ENCODE measurements around the gene WNT8A. TPM values are rescaled to one million over a fixed set of nuclear protein-coding genes. Genes with fewer than 3 reads are reported as not detected.

The WNT8A gene
- polyA plus RNA-seq, 1 experiment, result not detected

GRCh38 chr5:138054847-138055558 lies 28.8 kb upstream of the WNT8A start:
- H3K36me3 ChIP-seq (ENCODE audit: control insufficient read depth, insufficient read depth, low read length), result no peaks in the 10 kb centered on the region
- ChIA-PET CTCF (interaction anchor here (1.0 to 6.2 kb wide), 5 partner anchors 8 to 22 kb away, joined by 3 to 36 read pairs (median 6); no protein-coding TSS in a partner anchor), POLR2A (no interaction called here)
- H3K27me3 ChIP-seq (ENCODE audit: control insufficient read depth, insufficient read depth, low read length), result peaks cover 1% of the 10 kb centered on the region; the same call in 1 of the 2 replicates
- H3K4me3 ChIP-seq (ENCODE audit: low read depth, low read length), result no peak overlapping the region
- no peak for DNase-seq (ENCODE audit: low read depth)
- no peak for TF ChIP-seq CTCF (IDR thresholded peaks at IDR 0.05; ENCODE audit: insufficient read depth, low read depth, low read length)

DNA sequence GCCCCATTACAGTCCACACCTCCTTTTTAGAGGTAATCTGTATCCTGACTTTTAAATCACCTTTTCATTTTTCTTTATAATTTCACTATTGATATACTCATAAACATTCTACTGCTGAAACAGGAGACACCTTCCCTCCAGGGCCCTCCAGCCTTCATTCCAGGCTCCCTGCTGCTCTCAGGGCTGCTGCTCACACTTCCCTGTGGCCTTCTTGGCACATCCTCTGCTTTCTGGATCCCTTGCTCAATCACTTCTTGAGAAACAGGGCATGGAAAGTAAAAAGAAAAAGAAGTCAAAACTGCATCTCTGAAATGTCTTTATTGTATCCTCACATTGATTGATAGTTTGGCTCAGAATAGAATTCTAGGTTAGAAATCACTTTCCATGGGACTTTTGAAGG lies 19.3 kb upstream of the WNT8A start:
- no peaks in the 10 kb centered on the region for H3K36me3 ChIP-seq (ENCODE audit: control insufficient read depth, insufficient read depth, low read length)
- H3K4me3 ChIP-seq (ENCODE audit: low read depth, low read length), result no peak overlapping the region
- DNase-seq (ENCODE audit: low read depth), result no peak
- TF ChIP-seq CTCF (IDR thresholded peaks at IDR 0.05; ENCODE audit: insufficient read depth, low read depth, low read length), result no peak
- CTCF ChIA-PET, result interaction anchor here (0.6 to 10.1 kb wide), 10 partner anchors 8 to 71 kb away, joined by 3 to 188 read pairs (median 4); partner anchors contain the start of gene FAM13B
- H3K27me3 ChIP-seq (ENCODE audit: control insufficient read depth, insufficient read depth, low read length), result no peaks in the 10 kb centered on the region; the same call in 1 of the 2 replicates
- POLR2A ChIA-PET, result interaction anchor here (0.6 kb wide), 1 partner anchor 29 kb away, joined by 3 read pairs; no protein-coding TSS in a partner anchor

- Histone ChIP-seq H3K4me3 (ENCODE audit: low read depth, low read length) (no peak overlapping the region), H3K36me3 (ENCODE audit: control insufficient read depth, insufficient read depth, low read length) (no peaks in the 10 kb centered on the region), H3K27me3 (ENCODE audit: control insufficient read depth, insufficient read depth, low read length) (no peaks in the 10 kb centered on the region; the same call in 1 of the 2 replicates)
- POLR2A ChIA-PET, result interaction anchor here (0.6 kb wide), 1 partner anchor 29 kb away, joined by 3 read pairs; no protein-coding TSS in a partner anchor
- CTCF ChIA-PET, result interaction anchor here (0.7 to 10.1 kb wide), 10 partner anchors 9 to 286 kb away, joined by 3 to 188 read pairs (median 4); partner anchors contain the start of gene FAM13B
- TF ChIP-seq CTCF (IDR thresholded peaks at IDR 0.05; ENCODE audit: insufficient read depth, low read depth, low read length), result peak; percentile 36; the same call in 1 of the 2 replicates
- DNase-seq (ENCODE audit: low read depth), result no peak
These were observed 18.7 kb upstream of the WNT8A start for GRCh38 chr5:138065102-138065501.

- no peak for TF ChIP-seq CTCF (IDR thresholded peaks at IDR 0.05; ENCODE audit: insufficient read depth, low read depth, low read length)
- no peak overlapping the region for H3K4me3 ChIP-seq (ENCODE audit: low read depth, low read length)
- POLR2A ChIA-PET, result interaction anchor here (0.6 kb wide), 1 partner anchor 1129 kb away, joined by 3 read pairs; no protein-coding TSS in a partner anchor
- CTCF ChIA-PET, result interaction anchor here (0.7 to 10.1 kb wide), 16 partner anchors 10 to 446 kb away, joined by 3 to 188 read pairs (median 6); partner anchors contain the start of gene FAM13B
- H3K36me3 ChIP-seq (ENCODE audit: control insufficient read depth, insufficient read depth, low read length), result no peaks in the 10 kb centered on the region
- no peaks in the 10 kb centered on the region for H3K27me3 ChIP-seq (ENCODE audit: control insufficient read depth, insufficient read depth, low read length)
- DNase-seq (ENCODE audit: low read depth), result no peak
These were observed 15.9 kb upstream of the WNT8A start for GRCh38 chr5:138067945-138068344.

All from BJ (cell line).